HG02623 (cell line): ENCODE measurements around the gene SUSD1.
"Not testable (repeated sequence)": the region's sequence is repeated elsewhere in the genome, so short reads cannot be mapped to it uniquely, and the experiment has no call there.

Experiments
- ATAC-seq: cut with Tn5 transposase; IDR thresholded peaks from one replicate; pipeline ENCODE4 v1.9.1; 2021; ENCODE audit warnings: moderate library complexity; ENCODE audit not compliant: unreplicated experiment

Gene SUSD1

DNA sequence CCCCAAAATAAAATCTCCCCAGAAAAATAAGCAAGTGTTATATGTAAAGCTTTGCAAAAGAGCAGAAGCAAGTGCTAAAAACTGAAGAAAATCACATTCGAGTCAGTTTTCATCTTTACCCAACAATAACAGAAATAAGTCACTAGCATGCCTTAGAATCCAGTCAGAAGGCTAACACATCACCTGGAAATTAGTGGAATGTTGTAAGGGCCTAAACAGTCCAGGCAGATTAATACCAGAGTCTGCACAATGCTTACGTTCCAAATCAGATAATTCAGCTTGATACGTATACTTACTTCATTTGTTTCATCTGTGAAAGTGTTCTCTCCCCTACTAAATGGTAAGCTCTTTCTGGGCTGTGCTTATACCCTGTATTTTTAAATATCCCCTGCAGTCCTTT lies 42.7 kb downstream of the SUSD1 start:
- no peak for ATAC-seq

GRCh38 chr9:112130997-112131396 lies 44.1 kb downstream of the SUSD1 start:
- no peak for ATAC-seq

- no peak for ATAC-seq
Measured at GRCh38 chr9:112130347-112130746, 44.8 kb downstream of the SUSD1 start.

- no peak for ATAC-seq
Measured at GRCh38 chr9:112129246-112129645, 45.9 kb downstream of the SUSD1 start.

DNA sequence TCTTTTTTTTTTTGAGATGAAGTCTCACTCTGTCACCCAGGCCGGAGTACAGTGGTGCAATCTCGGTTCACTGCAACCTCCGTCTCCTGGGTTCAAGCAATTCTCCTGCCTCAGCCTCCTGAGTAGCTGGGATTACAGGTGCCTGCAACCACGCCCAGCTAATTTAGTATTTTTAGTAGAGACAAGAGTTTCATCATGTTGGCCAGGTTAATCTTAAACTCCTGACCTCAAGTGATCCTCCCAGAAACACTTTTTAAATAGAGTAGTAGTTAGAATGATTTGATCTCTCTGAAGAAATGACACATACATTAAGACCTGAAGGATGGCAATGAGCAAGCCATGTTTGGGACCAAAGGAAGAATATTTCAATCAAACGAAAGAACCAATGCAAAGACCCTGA lies 46.7 kb downstream of the SUSD1 start:
- ATAC-seq = not testable (repeated sequence)

DNA sequence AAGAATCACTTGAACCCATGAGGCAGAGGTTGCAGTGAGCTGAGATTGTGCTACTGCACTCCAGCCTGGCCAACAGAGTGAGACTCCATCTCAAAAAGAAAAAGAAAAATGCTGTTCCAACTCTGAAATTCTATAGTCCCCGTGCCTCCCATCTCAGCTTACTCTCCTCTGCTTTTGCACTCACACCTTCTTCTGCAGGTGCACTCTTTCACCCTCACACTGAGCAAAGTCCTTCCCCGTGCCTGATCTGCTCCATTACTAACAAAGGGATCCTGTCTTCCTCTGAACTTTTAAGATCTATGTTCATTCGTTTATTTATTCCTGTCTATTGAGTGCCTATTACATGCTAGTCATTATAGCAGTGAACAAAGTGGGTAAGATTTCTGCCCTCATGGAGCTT lies 47.8 kb downstream of the SUSD1 start:
- ATAC-seq = no peak

GRCh38 chr9:112125951-112126388 lies 49.1 kb downstream of the SUSD1 start:
- peak; percentile 40 for ATAC-seq

GRCh38 chr9:112124156-112124555 lies 50.9 kb downstream of the SUSD1 start:
- ATAC-seq = no peak

- no peak for ATAC-seq
Measured at GRCh38 chr9:112121633-112122032, 53.5 kb downstream of the SUSD1 start.

- ATAC-seq = no peak
Measured at GRCh38 chr9:112120439-112120925, 54.6 kb downstream of the SUSD1 start.

DNA sequence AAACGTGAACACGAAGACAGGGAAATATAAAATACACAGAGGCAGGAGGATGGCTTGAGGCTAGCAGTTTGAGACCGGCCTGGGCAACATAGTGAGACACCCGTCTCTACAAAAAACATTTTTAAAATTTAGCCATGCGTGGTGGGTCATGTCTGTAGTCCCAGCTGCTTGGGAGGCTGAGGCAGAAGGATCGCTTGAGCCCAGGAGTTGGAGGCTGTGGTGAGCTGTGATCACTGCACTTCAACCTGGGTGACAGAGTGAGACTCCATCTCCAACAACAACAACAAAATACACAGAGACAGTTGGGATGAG lies 55.1 kb downstream of the SUSD1 start:
- ATAC-seq = no peak

DNA sequence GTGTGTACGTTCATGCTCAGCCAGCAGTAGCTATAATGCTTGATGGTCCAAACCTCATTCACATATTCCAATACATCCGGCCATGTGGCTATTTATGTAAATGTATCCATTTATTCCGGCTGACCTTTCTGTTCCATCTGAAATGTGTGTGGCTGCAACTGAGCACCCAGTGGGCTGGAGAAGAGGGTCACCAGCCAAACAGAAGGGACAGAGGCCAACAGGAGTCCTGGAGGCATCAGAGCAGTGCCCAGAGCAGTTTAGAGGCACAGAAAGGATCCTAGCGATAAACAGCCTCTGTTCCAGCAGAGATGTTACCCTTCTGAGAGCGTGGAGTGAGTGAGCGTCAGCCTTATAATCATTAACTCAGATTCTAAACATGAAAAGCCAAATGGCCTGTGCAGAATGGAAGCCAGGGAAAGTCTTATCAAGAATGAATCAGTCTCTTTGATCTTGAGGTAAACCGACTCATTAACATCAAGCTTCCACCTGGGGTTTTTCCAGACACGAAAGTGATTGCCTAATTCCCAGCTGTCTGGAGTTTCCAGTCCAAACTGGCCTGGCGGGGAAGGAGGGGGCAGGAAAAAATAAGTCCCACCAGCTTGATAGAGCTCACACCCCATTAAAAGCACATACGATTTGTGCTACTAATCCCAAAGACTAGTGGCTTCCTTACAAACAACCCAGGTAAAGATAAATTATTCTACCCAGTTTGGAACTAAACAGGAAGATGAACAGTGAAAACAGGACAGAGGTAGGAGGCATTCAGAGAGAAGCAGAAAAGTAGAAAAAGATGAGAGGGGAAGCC lies 55.7 kb downstream of the SUSD1 start:
- ATAC-seq = no peak

DNA sequence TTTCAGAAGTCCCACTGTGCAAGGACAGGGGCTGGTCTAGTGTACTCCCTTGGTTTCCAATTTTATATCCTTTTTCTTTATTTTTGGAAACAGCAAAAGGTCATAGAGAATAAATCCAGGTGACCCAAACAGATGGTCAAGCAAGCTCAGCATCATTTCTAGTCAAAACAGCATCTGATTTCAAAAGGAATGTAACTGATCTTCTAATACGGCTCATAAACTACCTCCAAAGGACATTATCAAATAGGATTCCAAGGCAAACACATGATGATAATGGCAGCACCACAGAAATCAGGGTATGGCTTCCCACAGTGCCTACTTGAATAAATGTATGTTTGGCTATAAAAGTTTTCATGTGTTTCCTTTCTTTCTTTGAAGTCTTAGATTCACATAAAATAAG lies 57.1 kb downstream of the SUSD1 start:
- ATAC-seq = no peak

DNA sequence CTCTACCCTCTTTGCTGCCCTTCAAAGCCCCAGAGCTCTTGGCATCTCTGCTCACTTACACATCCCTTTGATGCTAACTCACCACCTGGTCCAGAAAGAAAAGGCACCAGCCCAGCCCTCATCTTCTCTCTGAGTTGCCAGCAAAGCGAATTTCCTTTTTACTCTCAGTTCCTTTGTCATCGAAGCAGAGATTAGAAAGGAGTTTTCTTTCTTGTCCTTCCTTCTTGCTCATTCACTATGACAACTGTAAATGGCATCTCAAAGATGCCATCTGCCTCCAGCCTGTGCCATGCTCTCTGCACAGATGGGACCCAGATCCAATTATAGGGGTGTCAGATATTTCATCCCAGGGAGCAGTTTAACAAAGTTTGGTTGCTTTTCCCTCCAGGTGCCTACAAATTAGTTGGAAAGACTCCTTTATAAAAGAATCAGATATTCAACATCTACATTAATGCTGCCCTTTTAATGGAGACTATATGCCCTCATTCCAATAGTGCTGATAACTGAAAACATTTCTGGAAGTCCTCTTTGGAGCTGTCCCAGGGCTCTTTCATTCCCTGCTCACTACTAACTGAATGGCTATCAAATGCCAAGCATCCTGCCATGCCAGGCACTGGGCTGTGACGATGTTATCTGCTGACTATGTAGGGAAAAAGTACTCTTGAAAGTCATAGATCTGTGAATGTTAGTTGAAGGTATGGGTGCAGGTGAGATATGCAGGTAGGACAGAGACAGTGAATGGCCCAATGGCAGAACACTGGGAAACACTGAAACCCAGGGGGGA lies 58.9 kb downstream of the SUSD1 start:
- no peak for ATAC-seq

DNA sequence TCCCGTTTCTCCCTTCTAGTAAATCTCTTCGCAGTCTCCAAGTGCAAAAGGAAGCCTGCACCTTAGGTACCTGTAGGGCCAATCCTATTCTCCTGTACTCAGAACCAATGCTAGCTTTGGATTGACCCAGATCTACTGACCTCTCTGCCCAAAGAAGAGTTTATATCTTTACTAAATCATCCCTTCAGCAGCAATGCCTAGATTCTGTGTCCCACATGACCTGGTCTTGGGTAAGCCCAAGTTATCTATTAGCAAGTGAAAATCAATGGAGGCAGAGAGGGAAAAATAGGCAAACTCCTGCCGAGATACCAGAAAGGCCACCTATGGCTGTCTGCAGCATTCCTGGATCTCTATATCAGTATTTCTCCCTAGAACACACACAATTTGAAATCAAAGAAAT lies 60.0 kb downstream of the SUSD1 start:
- no peak for ATAC-seq

DNA sequence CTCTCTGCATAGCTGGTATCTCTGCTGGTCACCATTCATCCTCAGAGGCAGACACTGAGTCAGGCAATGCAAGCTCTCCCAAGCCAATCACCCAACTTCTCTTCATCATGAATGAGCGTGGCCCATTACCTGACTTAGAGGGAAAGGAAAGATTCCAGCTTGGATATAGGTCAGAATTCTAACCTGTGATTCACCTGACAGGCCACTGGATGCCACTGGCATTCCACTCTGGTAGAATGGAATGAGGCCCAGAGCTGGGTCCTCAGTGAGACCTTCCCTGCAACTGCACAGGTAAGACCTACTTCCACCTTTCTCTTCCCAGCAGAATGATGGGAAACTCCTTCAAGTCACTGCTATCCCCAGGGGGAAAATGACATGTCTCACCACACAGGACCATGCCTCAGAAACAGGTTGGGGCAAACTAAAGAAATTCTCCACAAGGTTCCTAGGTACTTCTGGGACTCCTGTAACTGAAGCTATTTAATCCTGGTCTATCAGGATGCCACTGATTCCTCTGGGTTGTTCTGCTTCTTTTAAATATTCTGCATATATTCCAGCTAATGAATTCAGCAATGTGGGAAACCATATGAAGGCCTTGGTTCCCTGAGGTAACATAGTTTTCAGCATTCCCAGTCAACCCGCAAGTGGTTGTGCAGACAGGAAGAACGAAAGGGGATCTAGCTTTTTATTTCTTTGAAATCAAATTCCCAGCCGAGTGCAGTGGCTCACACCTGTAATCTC lies 62.0 kb downstream of the SUSD1 start:
- no peak for ATAC-seq

GRCh38 chr9:112112519-112112918 lies 62.6 kb downstream of the SUSD1 start:
- ATAC-seq = no peak

- ATAC-seq = no peak
Measured at GRCh38 chr9:112111461-112111860, 63.6 kb downstream of the SUSD1 start.

- no peak for ATAC-seq
Measured at GRCh38 chr9:112110777-112111113, 64.4 kb downstream of the SUSD1 start.

DNA sequence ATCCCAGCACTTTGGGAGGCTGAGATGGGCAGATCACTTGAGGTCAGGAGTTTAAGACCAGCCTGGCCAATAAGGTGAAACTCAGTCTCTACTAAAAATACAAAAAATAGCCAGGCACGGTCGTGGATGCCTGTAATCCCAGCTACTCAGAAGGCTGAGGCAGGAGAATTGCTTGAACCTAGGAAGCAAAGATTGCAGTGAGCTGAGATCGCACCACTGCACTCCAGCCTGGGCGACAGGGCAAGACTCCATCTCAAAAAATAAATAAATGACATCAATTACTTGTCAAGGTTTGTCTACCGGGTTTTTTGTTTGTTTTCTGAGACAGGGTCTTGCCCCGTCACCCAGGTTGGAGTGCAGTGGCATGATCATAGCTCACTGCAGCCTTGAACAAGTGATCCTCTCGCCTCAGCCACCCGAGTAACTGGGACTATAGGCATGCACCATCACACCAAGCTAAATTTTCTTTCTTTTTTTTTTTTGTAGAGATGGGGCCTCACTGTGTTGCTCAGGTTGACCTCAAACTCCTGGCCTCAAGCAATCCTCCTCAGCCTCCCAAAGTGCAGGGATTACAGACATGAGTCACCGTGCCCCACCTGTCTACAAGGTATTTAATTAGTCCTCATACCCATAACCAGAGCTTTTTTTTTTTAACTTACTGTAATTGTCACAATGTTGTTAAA lies 64.9 kb downstream of the SUSD1 start:
- ATAC-seq = no peak

DNA sequence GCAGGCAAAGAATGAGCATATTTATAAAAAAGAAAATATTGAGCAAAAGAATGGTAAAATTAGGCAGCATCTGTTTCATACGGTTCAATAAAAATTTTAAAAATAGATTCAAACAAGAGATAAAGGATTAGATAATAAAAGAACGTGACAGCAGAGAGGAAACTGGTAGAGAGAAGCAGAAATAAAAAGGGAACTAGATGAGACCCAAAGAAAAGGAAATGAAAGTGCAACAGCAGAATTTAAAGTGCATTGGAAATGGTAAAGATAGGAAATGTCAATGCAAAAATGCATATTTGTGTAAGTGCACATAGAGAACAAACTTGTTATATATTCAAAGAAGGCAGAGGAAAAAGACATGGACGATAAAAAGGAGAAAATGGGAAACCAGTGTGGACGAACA lies 70.2 kb downstream of the SUSD1 start:
- no peak for ATAC-seq
